Measurements from ENCODE around the gene EPHA6. TPM values are rescaled to one million over a fixed set of nuclear protein-coding genes. Genes with fewer than 3 reads are reported as not detected.

Gene EPHA6
- total and polyA plus RNA-seq, 8 donors, result 0.23 to 0.79 (median 0.41) TPM

GRCh38 chr3:97673357-97673997 lies 859.1 kb downstream of the EPHA6 start:
- Histone ChIP-seq H3K4me3 (no peak overlapping the region), H3K27me3 (no peaks in the 10 kb centered on the region), H3K36me3 (no peaks in the 10 kb centered on the region), H3K4me1 (no peaks in the 10 kb centered on the region), H3K27ac (no peak overlapping the region), H3K9me3 (no peaks in the 10 kb centered on the region)
- DNase-seq (no peak), ATAC-seq (no peak)
- TF ChIP-seq, protein P1, sequence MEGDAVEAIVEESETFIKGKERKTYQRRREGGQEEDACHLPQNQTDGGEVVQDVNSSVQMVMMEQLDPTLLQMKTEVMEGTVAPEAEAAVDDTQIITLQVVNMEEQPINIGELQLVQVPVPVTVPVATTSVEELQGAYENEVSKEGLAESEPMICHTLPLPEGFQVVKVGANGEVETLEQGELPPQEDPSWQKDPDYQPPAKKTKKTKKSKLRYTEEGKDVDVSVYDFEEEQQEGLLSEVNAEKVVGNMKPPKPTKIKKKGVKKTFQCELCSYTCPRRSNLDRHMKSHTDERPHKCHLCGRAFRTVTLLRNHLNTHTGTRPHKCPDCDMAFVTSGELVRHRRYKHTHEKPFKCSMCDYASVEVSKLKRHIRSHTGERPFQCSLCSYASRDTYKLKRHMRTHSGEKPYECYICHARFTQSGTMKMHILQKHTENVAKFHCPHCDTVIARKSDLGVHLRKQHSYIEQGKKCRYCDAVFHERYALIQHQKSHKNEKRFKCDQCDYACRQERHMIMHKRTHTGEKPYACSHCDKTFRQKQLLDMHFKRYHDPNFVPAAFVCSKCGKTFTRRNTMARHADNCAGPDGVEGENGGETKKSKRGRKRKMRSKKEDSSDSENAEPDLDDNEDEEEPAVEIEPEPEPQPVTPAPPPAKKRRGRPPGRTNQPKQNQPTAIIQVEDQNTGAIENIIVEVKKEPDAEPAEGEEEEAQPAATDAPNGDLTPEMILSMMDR (IDR thresholded peaks at IDR 0.05), result no peak
- intact Hi-C loops (cut with DNase I), result no loop called here

DNA sequence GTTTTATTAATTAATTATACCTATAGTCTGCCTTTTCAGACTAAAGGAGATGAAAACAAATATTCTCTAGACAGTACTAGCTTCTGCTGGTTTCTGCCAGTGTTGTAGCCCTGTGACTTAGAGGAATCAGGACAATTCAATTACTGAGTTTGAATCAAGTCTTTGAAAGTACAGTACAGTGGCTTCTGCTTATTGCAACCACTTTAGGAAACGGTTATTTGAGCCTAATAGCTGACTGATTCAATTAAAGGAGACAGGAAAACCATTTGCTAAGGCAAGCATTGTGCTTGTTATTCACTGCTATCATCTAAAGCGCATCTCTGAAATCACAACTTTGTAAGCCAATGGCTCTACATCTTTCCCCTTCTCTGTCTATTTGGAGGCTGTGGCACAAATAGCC lies 860.1 kb downstream of the EPHA6 start:
- TF ChIP-seq, protein P1 (IDR thresholded peaks at IDR 0.05), result no peak
- H3K9me3 ChIP-seq, result no peaks in the 10 kb centered on the region
- no peaks in the 10 kb centered on the region for H3K36me3 ChIP-seq
- no peaks in the 10 kb centered on the region for H3K4me1 ChIP-seq
- intact Hi-C loops (cut with DNase I), result no loop called here
- H3K27me3 ChIP-seq, result no peaks in the 10 kb centered on the region
- no peak overlapping the region for H3K4me3 ChIP-seq
- no peak for DNase-seq
- no peak for ATAC-seq
- H3K27ac ChIP-seq, result no peak overlapping the region

DNA sequence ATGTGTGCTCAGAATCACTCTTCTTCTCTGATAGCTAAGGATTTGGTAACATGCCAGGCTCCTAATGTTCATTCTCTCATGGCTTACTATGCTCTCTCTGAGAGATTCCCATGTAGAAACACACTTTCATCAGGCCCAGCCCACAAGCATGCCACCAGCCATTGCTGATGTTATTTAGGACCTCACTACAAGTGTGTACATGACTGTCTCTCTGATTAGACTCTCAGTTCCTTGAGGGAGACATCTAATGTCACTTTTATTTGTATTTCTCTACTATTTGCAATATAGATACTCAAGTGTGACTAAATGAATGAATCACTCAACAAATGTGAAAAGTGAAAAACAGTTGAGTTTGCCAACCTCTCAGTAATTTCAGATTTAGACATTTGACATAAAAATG lies 865.8 kb downstream of the EPHA6 start:
- ATAC-seq, result no peak
- no peak for DNase-seq
- TF ChIP-seq, protein P1 (IDR thresholded peaks at IDR 0.05), result no peak

DNA sequence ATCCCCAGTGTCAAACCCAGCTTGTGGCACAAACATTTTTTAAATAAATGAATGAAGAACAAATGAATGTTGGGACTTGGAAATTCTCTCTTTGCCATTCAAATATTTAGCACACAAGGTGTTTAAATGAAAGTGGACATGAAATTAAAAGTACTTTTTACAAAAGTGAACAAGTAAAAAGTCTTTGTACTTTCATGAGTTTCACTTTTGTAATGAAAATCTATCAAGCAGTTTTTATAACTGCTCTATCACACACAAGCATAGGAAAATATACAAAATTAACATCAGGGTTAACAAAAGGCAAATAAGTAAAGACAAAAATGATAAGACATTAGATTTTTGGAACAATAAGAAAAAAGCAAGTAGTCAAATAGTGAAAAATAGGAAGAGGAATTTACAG lies 866.3 kb downstream of the EPHA6 start:
- ATAC-seq (no peak), DNase-seq (no peak)
- Histone ChIP-seq H3K4me3 (no peak overlapping the region), H3K4me1 (no peaks in the 10 kb centered on the region), H3K9me3 (no peaks in the 10 kb centered on the region), H3K27me3 (no peaks in the 10 kb centered on the region), H3K27ac (no peak overlapping the region), H3K36me3 (no peaks in the 10 kb centered on the region)
- TF ChIP-seq, protein P1 (IDR thresholded peaks at IDR 0.05), result no peak
- intact Hi-C loops (cut with DNase I), result no loop called here

More for the DNA sequence above, 865.8 kb downstream of the EPHA6 start:
- Histone ChIP-seq H3K4me3 (no peak overlapping the region), H3K27me3 (no peaks in the 10 kb centered on the region), H3K36me3 (no peaks in the 10 kb centered on the region), H3K27ac (no peak overlapping the region), H3K9me3 (no peaks in the 10 kb centered on the region), H3K4me1 (no peaks in the 10 kb centered on the region)
- intact Hi-C loops (cut with DNase I), result no loop called here

DNA sequence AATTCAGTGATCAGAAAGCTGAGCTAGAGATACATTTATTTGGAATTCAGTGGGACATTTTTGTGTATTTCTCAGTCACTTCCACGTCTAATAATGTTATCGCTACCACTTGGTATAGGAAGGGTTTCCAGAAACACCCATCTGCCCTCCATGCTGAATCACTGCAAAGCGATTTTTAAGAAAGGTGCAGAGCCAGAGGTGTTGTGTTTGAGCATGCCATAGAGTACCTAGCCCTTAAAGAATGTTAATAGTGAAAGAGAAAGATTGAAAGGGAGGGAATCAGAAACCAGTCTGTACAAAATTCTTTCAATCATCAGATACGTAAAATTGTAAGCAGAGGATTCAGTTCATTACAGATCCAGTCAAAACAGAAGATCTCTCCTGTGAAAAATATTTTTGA lies 870.1 kb downstream of the EPHA6 start:
- DNase-seq (no peak), ATAC-seq (no peak)
- Histone ChIP-seq H3K27me3 (no peaks in the 10 kb centered on the region), H3K9me3 (no peaks in the 10 kb centered on the region), H3K36me3 (no peaks in the 10 kb centered on the region), H3K4me3 (no peak overlapping the region), H3K27ac (no peak overlapping the region), H3K4me1 (no peaks in the 10 kb centered on the region)
- TF ChIP-seq, protein P1 (IDR thresholded peaks at IDR 0.05), result no peak
- intact Hi-C loops (cut with DNase I), result no loop called here
